Right hindlimb (tissue), 1 donor: ENCODE results near the gene HOXC11.
A peak's percentile ranks its signal among the peaks of the same experiment; 100 is the strongest.

Source experiments
- DNase-seq: peaks from one replicate; pipeline ENCODE4 v3.0.0-alpha.2; 2018

HOXC11 gene

DNA sequence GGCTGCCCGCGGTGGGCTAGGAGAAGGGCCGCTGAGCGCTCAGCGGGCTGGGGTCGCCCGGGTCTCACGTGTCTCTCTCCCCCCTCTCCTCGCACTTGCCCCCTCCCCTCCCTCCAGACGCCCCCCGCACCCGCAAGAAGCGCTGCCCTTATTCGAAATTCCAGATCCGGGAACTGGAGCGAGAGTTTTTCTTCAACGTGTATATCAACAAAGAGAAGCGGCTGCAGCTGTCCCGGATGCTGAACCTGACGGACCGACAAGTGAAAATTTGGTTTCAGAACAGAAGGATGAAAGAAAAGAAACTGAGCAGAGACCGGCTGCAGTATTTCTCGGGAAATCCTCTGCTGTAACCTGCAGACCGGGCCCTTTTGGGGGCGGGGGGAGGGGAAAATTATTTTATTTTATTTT lies 2.1 kb downstream of the HOXC11 start:
- peak; percentile 50 for DNase-seq

DNA sequence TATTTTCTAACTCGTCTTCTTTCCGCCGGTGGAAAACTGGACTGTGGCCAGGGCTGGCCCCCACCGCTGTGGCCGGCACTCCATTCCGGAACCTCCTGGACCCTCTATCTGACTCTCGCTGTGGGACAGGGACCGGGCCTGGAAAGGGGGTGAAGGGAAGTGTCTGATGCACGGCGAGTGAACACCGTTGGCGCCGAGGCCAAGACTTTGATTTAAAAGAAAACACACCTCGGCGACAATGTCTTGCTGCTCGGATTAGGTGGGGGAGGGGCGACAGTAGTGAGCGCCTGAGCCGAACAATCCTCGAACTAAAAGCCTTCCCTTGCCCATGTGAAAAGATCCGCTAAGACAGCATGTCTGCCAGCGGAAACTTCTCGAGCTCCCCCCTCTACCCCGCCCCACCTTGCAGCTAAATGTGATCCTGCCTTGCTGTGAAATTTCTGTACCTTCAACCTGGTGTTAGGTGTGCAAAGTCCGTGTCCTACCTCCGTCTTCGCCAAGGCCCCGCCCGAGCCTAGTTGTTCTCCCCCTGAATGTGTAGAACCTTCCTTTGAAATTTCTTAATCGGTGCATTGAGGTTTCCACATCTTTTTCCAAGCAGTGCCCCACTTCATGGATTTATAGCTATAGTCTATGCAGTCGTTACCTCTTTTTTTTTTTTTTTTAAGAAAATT lies 2.7 kb downstream of the HOXC11 start:
- DNase-seq: no peak

DNA sequence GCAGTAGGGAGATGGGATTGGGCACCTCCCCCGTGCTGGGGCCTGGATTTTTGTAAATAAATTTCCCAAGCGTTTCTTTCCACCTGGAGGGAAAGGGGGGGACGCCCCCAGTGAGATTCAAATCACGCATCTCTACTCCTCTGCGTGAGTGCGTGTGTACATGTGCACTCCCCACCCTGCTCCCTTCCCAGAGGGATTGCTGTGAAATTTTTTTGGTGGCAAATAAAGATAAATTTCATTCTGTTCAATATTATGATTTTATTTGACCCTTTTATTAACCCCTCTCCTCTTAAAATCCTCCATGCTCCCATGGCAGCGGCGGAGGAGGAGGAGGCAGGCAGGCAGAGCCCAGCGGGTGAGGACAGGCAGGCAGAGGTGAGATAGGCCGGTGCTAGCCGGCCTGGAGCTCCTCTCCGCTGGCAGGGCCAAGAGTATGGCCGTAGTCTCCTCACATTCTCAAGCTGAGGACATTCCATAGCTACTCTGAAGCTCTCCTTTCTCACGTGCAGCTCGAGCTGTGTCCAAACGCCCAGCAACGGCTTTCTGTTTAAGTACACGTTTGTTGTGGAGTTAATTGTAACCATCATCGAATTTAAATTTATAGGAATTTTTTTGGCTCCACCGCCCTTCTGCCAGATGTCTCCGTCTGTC lies 3.4 kb downstream of the HOXC11 start:
- DNase-seq: peak; percentile 87

DNA sequence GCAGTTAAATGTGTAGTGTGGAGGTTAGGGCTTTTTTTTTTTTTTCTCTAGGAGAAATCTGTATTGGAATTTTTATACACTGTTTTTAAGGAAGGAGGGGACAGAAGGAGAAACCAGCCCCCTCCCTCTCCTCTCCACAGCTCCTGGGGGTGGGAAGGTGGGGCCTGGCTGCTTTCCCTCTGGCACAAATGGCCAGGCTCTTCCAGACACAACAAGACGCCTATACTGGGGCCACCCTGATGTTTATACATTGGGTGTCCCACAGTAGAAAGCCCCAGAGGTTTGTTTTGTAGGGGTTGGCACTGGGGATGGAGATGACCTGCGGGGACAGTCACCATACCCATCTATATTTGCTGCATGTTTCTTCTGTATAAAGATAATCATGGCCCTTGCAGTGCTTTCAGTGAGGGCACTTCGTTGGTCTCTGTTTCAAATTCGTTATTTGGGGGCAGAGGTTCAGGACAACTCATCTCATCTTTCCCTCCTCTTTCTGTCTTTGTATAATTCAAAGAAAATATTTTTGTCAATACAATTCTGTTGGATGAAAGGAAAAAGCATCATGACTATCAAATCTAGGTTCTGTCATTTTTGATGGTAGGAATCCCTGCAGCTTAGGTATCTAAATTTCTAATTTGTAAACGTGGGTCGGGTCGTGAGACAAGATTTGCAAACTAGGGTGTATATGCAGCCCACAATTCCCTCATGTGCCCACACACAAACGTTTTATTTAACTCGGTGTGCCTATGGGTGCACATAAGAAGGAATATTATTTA lies 4.1 kb downstream of the HOXC11 start:
- DNase-seq: no peak

DNA sequence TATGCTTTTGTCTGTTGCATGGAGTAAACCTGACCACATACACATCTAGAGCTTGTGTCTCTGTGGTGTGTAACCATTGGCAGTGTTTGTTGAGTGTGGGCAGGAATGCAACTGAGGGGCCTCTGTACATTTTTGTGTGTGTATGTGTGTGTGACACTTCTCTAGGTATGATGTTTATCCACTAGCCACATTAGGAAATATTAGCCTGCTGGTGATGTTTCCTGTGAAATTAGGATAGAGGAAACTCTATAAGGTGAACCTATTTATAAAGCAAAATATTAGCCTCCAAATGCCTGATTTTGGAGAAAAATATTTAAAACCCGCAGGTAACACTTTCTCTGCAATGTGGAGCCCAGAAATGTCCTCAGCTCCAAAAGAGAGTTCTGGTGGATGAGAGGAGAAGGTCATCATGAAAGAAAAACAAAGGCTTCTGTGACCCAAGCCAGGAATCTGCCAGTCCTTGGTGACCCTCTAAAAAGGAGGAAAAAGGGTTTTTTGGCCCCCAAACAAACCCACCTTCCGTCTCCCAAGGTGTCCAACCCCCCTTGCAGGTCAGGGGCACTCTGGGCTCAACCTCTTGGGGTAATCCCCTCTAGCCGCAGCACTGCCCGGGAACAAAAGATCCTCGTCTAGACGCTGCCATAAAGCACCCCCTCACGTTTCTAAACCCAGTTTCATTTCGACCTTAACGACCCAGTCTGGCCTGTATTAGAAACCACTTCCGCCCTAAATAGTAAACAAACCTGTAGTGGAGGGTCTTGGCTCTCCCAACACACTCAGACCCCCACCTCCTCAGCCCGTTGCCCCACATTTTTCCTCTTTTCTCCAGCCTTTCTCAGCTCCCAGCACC lies 4.9 kb downstream of the HOXC11 start:
- DNase-seq: no peak

GRCh38 chr12:53978477-53979356 lies 5.8 kb downstream of the HOXC11 start:
- peak; percentile 62 for DNase-seq

DNA sequence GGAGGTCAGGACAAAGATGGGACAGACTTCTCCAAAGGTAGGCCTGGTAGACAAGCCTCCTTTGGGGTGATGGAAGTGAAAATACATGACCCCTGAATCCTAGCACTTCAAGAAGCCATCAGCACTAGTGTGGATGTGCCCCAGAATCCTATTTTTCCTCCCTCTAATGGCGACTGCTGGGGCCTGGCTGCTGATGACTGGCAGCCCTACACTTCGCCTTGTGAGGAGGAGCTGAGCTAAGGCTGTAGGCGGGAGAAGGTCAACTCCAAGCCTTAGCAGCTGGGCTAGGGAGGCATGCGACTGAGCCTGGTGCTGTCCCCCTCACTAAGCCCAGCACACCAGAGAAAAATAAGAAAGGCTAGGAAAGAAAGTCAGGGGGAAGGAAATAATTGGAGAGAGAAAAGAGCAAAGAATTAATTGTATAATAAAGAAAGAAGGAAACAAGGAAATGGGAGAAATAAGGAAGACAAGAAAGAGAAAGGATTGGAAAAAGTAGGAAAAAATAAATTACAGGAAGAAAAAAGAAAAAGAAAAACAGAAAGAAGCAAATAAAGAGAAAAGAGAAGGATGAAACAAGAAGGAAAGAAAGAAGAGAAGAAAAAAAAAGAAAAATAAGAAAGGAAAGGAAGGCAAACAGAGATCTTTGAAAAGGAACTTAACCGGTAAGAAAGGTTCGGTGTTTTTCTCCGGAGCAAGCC lies 7.3 kb downstream of the HOXC11 start:
- DNase-seq: peak; percentile 71

DNA sequence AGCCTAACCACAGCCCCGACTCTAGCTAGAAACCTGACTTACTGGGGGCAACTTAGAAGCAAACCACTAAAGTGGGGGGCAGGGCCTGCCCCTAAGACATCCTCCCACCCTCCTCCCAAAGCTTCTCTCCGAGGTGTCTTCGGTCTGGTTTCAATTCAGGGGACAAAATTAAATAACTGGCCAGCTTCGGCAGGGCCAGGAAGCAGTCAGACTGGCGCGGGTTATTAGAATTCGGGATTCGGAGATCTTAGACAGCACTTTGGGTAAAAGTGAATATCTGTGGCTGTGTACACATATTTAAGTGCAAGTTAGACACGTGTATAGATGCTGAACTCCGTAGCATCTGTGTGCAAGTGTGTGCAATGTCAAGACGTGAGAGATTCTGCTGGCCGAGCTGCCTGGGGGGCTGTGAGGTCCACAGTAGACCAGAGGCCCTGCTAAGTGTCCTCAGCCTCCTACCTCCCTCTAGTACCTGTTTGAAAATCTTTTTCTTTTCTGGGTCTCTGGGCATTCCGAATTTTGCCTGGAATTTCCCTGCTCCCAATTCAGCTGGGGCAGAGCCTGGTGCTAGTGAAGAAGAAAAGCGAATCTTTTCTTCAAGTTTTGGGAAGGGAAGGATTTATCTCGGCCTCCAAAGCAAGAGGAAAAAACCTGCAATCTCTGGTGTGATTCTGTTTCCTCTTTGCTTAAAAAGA lies 8.0 kb downstream of the HOXC11 start:
- DNase-seq: peak; percentile 59

DNA sequence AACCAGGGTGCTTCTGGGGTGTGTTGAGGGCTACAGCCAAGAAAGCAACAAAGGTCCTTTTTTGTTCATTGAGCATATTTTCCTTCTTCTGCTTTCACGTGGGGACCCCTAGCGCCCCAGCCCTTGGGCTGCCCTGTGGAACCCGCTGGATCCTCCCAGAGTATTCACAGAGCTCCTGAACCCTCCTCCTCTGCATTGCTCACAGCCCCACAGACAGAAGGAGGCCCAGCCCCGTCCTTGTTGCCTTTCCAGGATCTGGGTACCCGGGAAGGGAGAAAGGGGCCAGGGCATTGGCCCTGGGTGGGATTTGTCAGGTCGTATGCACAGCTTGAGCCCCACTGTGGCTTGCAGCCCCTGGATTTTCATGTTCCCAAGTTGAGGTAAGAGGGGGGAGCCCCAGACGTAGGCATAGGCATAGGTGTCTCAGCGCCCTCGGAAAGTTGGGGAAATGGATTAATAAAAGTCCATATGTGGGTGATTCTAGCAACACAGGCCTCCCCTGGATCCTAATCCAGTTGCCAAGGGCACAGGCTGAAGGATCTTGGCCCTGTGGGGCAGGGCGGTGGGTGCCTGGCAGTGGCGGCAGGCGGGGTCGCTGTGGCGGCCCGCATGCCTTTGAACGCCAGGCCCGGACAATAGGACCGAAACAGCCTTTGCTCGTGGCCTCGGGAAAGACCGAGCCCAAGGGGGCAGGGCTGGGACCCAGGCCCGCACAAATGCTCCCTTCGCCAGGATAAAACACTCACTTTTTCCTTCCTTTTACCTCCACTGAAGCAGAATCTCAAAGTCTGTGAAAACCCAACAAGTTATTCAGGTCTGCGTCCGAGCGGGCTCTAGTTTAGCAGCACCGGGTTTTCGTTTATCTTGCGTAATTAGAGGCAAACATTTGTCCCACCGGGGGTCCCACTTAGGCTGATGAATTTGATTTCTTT lies 9.0 kb downstream of the HOXC11 start:
- DNase-seq: peak; percentile 80

DNA sequence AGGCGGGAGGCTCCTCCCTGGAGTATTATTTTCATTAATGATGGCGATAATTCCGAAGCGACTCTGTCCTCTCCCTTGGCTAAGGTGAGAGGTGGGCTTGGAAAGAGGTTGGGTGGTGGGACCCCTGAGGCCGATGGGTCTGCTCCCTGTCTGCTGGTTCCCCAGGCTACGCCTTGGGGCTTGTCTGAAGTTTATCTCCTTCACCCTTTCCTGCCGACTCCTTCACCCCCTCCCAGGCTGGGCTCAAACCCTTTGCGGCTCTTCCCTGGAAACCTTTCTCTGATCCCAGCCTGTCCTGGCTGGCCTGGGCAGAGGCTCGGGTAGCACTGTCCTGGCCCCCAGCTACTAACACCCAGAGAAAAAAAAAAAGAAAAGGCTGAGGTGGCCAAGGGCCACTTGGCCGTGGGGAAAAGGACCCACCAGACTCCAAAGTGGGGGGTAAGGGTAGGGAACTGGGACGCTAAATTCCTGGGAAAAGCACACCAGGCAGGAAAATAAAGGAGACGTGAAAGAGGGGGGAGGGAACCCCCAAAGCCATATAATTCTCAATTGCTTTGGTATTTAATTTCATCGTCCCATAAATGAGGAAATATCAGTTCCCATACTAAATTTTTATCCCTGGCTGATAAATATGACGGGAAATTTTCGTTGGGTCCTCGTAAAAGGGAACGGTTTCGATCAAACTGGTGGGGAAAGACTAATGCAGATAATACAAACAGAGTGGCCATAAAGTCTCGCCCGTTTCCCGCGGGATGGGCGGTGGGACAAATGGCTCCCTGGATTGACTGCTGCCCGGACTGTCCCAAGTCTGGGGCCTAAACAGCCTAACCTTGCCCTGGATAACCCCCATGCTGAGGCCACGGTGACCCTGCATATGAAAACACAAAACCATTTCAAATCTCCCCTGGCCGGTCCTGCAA lies 10.0 kb downstream of the HOXC11 start:
- no peak for DNase-seq

GRCh38 chr12:53983568-53983949 lies 10.6 kb downstream of the HOXC11 start:
- no peak for DNase-seq

DNA sequence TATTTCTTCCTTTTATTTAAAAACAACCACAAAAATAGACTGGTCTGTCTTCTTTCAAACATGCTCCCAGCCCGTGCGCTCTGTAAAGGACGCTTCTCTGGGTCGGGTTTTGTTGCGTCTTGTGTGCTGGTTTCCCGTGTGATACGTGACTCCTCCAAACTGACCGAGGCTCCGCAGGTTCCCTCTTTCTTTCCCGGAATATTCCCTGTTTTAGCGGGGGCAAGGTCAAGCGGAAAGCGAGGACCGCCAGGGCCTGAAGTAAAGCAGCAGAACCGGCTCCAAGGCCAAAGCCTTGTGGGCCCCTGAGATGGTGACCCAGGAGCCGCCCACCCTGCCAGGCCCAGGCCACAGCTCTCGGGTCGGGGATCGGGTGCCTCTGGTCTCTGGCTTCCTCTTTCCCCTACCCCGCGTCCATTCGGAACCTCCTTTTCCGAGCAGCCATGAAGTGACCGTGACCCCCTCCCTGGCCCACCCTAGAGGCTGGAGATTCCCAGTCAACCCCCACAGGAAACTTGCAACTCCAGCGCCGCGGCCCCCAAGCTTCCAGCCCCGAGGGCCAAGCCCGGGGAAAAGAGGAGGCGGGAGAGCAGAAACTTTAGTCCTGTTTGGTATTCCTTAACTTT lies 11.1 kb downstream of the HOXC11 start:
- no peak for DNase-seq

GRCh38 chr12:53984901-53985691 lies 12.2 kb downstream of the HOXC11 start, which contains the start of gene HOXC10:
Gene HOXC10, plus strand, starts transcription at chr12:53985146. Its CDS starts 114 bp downstream, at chr12:53985260.
- DNase-seq: peak; percentile 99

DNA sequence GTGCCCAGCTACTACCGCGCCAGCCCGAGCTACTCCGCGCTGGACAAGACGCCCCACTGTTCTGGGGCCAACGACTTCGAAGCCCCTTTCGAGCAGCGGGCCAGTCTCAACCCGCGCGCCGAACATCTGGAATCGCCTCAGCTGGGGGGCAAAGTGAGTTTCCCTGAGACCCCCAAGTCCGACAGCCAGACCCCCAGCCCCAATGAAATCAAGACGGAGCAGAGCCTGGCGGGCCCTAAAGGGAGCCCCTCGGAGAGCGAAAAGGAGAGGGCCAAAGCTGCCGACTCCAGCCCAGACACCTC lies 12.7 kb downstream of the HOXC11 start:
- DNase-seq: no peak

DNA sequence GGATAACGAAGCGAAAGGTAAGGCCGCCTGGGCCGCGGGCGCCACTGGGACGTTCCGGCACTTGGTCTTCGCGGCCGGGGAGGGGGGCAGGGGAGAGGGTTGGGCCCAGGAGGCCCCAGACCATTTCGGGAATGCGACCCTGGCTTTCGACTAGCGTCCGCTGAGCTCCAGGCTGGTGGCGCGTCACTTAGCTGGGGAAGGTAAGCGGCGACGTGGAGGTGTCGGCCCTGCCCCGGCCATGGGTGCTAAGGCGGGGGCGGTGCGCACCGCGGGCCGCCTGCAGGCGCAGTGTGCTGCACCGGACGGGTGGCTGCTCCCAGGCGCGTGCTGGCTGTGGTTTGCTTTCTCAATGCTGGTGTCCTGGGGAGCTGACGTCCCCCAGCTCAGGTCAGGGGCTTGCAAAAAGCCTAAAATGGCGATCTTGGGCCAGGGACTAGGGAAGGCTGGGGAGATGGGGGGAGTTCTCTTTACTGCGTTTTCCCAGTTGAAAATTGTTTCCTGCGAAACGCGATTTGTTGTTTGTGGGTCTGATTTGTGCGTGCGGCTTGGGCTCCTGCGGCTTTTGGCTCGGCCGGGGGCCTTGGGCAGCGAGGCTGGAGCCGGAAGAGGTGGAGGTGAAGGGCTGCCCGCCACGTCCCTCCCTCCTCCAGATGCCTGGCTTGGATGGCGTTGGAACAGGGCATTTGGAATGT lies 13.2 kb downstream of the HOXC11 start:
- DNase-seq: no peak

DNA sequence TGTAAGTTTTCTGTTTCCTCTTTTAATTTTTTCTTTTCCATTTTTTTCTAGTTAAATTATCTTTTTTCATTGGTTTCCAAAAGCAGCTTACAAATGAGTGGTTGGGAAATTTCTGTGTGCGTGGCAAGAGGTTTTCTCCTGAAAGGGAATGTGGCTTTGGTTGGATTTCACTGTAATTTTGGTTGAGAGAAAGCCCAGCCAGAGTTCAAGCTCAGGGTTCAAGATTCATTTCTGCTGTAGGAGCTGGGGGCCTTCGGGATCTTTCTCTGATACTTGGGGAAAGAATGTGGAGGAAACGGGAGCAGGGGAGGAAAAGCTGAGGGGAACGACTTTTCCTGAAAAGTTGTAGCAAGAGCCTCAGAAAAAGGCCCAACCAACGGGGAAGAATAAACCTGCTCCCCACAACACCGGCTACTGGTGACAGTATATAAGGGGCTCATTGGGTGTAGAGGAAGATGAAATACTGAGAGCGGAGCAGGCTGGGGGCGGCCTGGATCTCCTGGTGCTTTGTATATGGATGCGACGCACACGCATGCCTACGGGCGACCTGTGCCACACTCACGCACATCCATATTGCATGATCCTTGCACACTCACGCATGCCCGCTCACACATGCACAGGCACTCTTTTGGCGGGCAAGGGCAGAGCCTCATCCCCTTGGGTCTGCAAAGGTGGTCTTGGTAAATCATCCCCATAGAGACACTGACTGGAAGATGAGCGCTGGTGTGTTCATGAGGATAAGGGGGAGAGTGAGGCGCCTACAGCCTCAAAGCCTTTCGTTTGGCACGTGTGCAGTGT lies 14.0 kb downstream of the HOXC11 start:
- no peak for DNase-seq
